Ovary (tissue), 9 donors: Measurements from ENCODE around the gene ZNF274. TPM values are rescaled to one million over a fixed set of nuclear protein-coding genes. Genes with fewer than 3 reads are reported as not detected.
A peak's percentile ranks its signal among the peaks of the same experiment; 100 is the strongest.

Experiments
- DNase-seq, 5 donors: peaks; one replicate each; pipeline ENCODE4 v3.0.0-alpha.2; 2019 to 2020
- H3K27ac ChIP-seq, 2 donors: fragments of 200-600 bp; one replicate each; pipeline versions ENCODE4 v1.5.1 to v1.8.0; 2019 to 2022
- H3K27me3 ChIP-seq: fragments of 200-600 bp; one replicate; pipeline ENCODE4 v1.8.0; 2022
- H3K36me3 ChIP-seq: fragments of 200-600 bp; sonication (generic); one replicate; pipeline ENCODE4 v1.5.1; 2019
- H3K4me1 ChIP-seq: one replicate; pipeline ENCODE4 v1.8.1; 2013; ENCODE audit warnings: mild to moderate bottlenecking, moderate library complexity; ENCODE audit not compliant: insufficient read depth
- H3K4me3 ChIP-seq: fragments of 200-600 bp; sonication (generic); one replicate; pipeline ENCODE4 v1.5.1; 2017
- H3K9me3 ChIP-seq, 2 donors: fragments of 200-600 bp in 1 of 2; sonication (generic) in 1 of 2; one replicate each; pipeline versions ENCODE4 v1.5.1 to v1.8.1; 2013 to 2019; ENCODE audit warnings: mild to moderate bottlenecking in 1 of 2, moderate library complexity in 1 of 2
- CTCF ChIP-seq, 3 donors: fragments of 450-650 bp in 2 of 3; fragments of 200-600 bp in 1 of 3; IDR thresholded peaks; one replicate each; pipeline versions ENCODE4 v1.5.1 to v1.8.0; 2016 to 2022; ENCODE audit warnings: antibody characterized with exemption in 3 of 3, mild to moderate bottlenecking in 1 of 3
- EP300 ChIP-seq: sonication (generic); formaldehyde crosslinking; IDR thresholded peaks from one replicate; pipeline ENCODE4 v1.6.1; 2017; ENCODE audit warnings: antibody characterized with exemption
- POLR2A ChIP-seq: fragments of 450-650 bp; IDR thresholded peaks from one replicate; pipeline ENCODE4 v1.6.1; 2017; ENCODE audit warnings: antibody characterized with exemption, mild to moderate bottlenecking, moderate library complexity
- WGBS, 3 donors: extraction: QIAGEN DNeasy Blood & Tissue Kit in 1 of 3; methylation state at CpG; one replicate each; pipeline versions ENCODE4 v1.1.5 to v1.1.7; 2013 to 2017; 5-methylcytosine and 5-hydroxymethylcytosine counted together
- intact Hi-C, 4 donors: fragments of 100-400 bp; cut with DNase I; formaldehyde crosslinking; loops; one replicate each; pipeline versions ENCODE4 v1.11.0 to v1.15.1; 2022 to 2023
- polyA plus RNA-seq, 2 donors: library from polyadenylated mRNA; stranded (reverse); fragments of 200-250 nt in 1 of 2; fragments of 350-450 nt in 1 of 2; fragmentation: Illumina TruSeq in 1 of 2; extraction: RNeasy Lipid Tissue Mini Kit (QIAGEN cat#74804) in 1 of 2; gene quantifications; one replicate each; pipeline ENCODE4 v1.2.3, GENCODE V29; 2013 to 2014
- total RNA-seq, 7 donors: library from RNA; depleted of rRNA in 2 of 7; stranded (reverse); fragments of >200 nt in 2 of 7; fragmentation: NEBNext Ultra II Directional in 3 of 7; extraction: Animal tissue kit (Norgen Biotek cat#: 25700) in 3 of 7; gene quantifications; one replicate each; pipeline versions ENCODE4 v1.1.0 to v1.2.4, GENCODE V29; 2016 to 2023
- donor health status: DM: no; HTN: no; CAD: no; lungs with moderate emphysema.
- donor health status: DM: no; HTN: no; CAD: no.
- donor health status: Bipolar disorder and iron deficiency.
- donor health status: DM: yes; HTN: yes; CAD: no.
- donor health status: DM: no; HTN: no; CAD: no.
- donor health status: DM: yes; HTN: yes; CAD: no.

ZNF274 gene
- total and polyA plus RNA-seq, 9 donors: 20.4 to 61.5 (median 39.8) TPM

GRCh38 chr19:58229255-58229639 lies 46.4 kb downstream of the ZNF274 start:
- WGBS, 3 donors: 5 to 12% (median 11%) methylated on average over 10 to 13 of the region's 13 CpGs
- Histone ChIP-seq H3K9me3 (peaks cover 0 to 34% of the 10 kb centered on the region in 2 donors), H3K4me1 (peaks cover 8% of the 10 kb centered on the region), H3K27me3 (no peaks in the 10 kb centered on the region), H3K4me3 (peak overlapping the region; percentile 85), H3K36me3 (no peaks in the 10 kb centered on the region), H3K27ac (no peak overlapping the region)
- TF ChIP-seq EP300 (no peak), CTCF (IDR thresholded peaks at IDR 0.05) (no peak), POLR2A (no peak)
- DNase-seq: no peak
- intact Hi-C loops: no loop called here

GRCh38 chr19:58237324-58237723 lies 54.5 kb downstream of the ZNF274 start:
- no peaks in the 10 kb centered on the region for H3K27me3 ChIP-seq
- TF ChIP-seq POLR2A: no peak
- no peak for TF ChIP-seq CTCF (IDR thresholded peaks at IDR 0.05)
- TF ChIP-seq EP300: no peak
- peaks cover 3% of the 10 kb centered on the region for H3K36me3 ChIP-seq
- peaks cover 10 to 82% of the 10 kb centered on the region in 2 donors for H3K9me3 ChIP-seq
- intact Hi-C loops: no loop called here
- H3K4me1 ChIP-seq: no peaks in the 10 kb centered on the region
- H3K27ac ChIP-seq: no peak overlapping the region
- 93 to 100% (median 99%) methylated on average over 10 of the region's 10 CpGs for WGBS, 3 donors
- H3K4me3 ChIP-seq: no peak overlapping the region
- no peak for DNase-seq

GRCh38 chr19:58243351-58243750 lies 60.5 kb downstream of the ZNF274 start:
- Histone ChIP-seq H3K27me3 (no peaks in the 10 kb centered on the region), H3K9me3 (peaks cover 24 to 90% of the 10 kb centered on the region in 2 donors), H3K4me1 (no peaks in the 10 kb centered on the region), H3K36me3 (peaks cover 21% of the 10 kb centered on the region), H3K27ac (no peak overlapping the region), H3K4me3 (no peak overlapping the region)
- TF ChIP-seq POLR2A (no peak), CTCF (IDR thresholded peaks at IDR 0.05) (no peak)
- WGBS, 3 donors: 96 to 98% (median 97%) methylated on average over 6 of the region's 6 CpGs
- DNase-seq: no peak
- intact Hi-C loops: no loop called here

- no peak overlapping the region for H3K27ac ChIP-seq
- H3K27me3 ChIP-seq: no peaks in the 10 kb centered on the region
- TF ChIP-seq POLR2A (no peak), CTCF (IDR thresholded peaks at IDR 0.05) (no peak)
- WGBS, 3 donors: 97 to 99% (median 98%) methylated on average over 3 of the region's 3 CpGs
- H3K4me1 ChIP-seq: no peaks in the 10 kb centered on the region
- peaks cover 51 to 91% of the 10 kb centered on the region in 2 donors for H3K9me3 ChIP-seq
- H3K4me3 ChIP-seq: no peak overlapping the region
- intact Hi-C loops: no loop called here
- DNase-seq: no peak
- peaks cover 24% of the 10 kb centered on the region for H3K36me3 ChIP-seq
Measured at GRCh38 chr19:58248886-58249285, 66.0 kb downstream of the ZNF274 start.
